Parathyroid adenoma (tissue), 2 donors: Measurements from ENCODE around the gene ITGB5.

Source experiments
- H2AFZ ChIP-seq: fragments of 300-600 bp; sonication (generic); one replicate; pipeline ENCODE4 v1.7.0; 2017; ENCODE audit warnings: antibody characterized with exemption, mild to moderate bottlenecking
- H3K27ac ChIP-seq: fragments of 300-600 bp; sonication (generic); one replicate; pipeline ENCODE4 v1.7.0; 2017
- H3K27me3 ChIP-seq: fragments of 300-600 bp; sonication (generic); one replicate; pipeline ENCODE4 v1.7.0; 2017; ENCODE audit warnings: low read length; ENCODE audit not compliant: control insufficient read depth, insufficient read depth
- H3K36me3 ChIP-seq: fragments of 300-600 bp; sonication (generic); one replicate; pipeline ENCODE4 v1.7.0; 2017; ENCODE audit warnings: low read length; ENCODE audit not compliant: control insufficient read depth, insufficient read depth
- H3K4me1 ChIP-seq: fragments of 300-600 bp; sonication (generic); one replicate; pipeline ENCODE4 v1.7.0; 2017; ENCODE audit warnings: control low read depth
- H3K4me2 ChIP-seq: fragments of 300-600 bp; sonication (generic); one replicate; pipeline ENCODE4 v1.7.0; 2017; ENCODE audit warnings: low read length
- H3K4me3 ChIP-seq: fragments of 300-600 bp; sonication (generic); one replicate; pipeline ENCODE4 v1.7.0; 2017; ENCODE audit warnings: low read depth, low read length
- H3K79me2 ChIP-seq: fragments of 300-600 bp; sonication (generic); one replicate; pipeline ENCODE4 v1.7.0; 2017; ENCODE audit warnings: control low read depth
- H3K9ac ChIP-seq: fragments of 300-600 bp; sonication (generic); one replicate; pipeline ENCODE4 v1.7.0; 2017; ENCODE audit warnings: mild to moderate bottlenecking
- H3K9me3 ChIP-seq: fragments of 300-600 bp; sonication (generic); one replicate; pipeline ENCODE4 v1.7.0; 2017; ENCODE audit warnings: low read length; ENCODE audit not compliant: control insufficient read depth
- CTCF ChIP-seq: fragments of 300-600 bp; sonication (generic); IDR thresholded peaks from one replicate; pipeline ENCODE4 v1.7.0; 2017; ENCODE audit warnings: antibody characterized with exemption, mild to moderate bottlenecking
- donor health status: primary hyperparathyroidism.

The ITGB5 gene

DNA sequence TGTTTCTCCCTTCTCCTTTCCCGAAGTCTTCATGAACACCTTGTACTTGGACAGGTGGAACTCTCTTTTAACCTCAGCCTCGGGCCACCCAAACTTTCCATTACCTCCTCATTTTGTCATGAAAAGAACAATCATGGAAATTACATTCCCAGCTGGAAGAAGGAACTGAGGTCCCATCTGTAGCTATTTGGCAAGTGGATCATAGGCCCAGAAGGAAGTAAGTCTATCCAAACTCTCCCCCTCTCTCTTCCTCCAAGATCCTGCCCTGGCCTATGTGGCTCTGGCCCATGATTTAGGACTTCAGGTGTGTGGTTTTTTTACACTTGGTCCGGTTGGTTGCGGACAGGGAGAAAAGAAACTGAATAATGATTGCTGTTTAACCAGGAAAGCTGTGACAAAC lies 44.1 kb downstream of the ITGB5 start:
- Histone ChIP-seq H3K9ac (no peak overlapping the region), H3K4me1 (peaks cover 2% of the 10 kb centered on the region), H3K36me3 (no peaks in the 10 kb centered on the region), H2AFZ (no peak overlapping the region), H3K4me2 (no peak overlapping the region), H3K4me3 (no peak overlapping the region), H3K79me2 (no peaks in the 10 kb centered on the region), H3K27me3 (no peaks in the 10 kb centered on the region), H3K9me3 (no peaks in the 10 kb centered on the region), H3K27ac (no peak overlapping the region)
- no peak for TF ChIP-seq CTCF

DNA sequence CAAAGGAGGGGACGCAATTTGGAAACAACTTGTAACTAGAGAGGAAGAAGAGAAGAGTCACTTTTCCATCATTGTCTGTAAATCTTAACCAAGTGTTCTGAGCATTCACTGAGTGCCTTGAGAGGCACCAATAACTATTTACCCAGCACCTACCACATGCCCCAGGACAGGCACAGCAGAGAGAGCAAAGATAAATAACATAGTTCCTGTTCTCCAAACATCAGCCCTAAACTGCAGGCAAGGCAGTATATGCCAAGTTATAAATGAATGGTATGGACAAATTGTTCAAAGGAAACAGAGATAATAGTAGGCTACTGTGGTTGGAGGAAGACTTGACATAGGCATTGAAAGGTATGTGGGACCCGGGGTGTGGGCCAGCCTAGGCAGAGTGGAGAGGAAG lies 45.6 kb downstream of the ITGB5 start:
- TF ChIP-seq CTCF: no peak
- Histone ChIP-seq H3K27ac (no peak overlapping the region), H2AFZ (no peak overlapping the region), H3K36me3 (no peaks in the 10 kb centered on the region), H3K9me3 (no peaks in the 10 kb centered on the region), H3K9ac (no peak overlapping the region), H3K27me3 (no peaks in the 10 kb centered on the region), H3K79me2 (no peaks in the 10 kb centered on the region), H3K4me3 (no peak overlapping the region), H3K4me1 (peaks cover 17% of the 10 kb centered on the region), H3K4me2 (no peak overlapping the region)

- Histone ChIP-seq H3K9ac (no peak overlapping the region), H3K27me3 (no peaks in the 10 kb centered on the region), H3K79me2 (no peaks in the 10 kb centered on the region), H3K4me2 (no peak overlapping the region), H3K4me1 (peaks cover 23% of the 10 kb centered on the region), H3K36me3 (no peaks in the 10 kb centered on the region), H3K27ac (no peak overlapping the region), H2AFZ (no peak overlapping the region), H3K4me3 (no peak overlapping the region), H3K9me3 (no peaks in the 10 kb centered on the region)
- no peak for TF ChIP-seq CTCF
Observed at GRCh38 chr3:124840331-124840730, 46.8 kb downstream of the ITGB5 start.

- no peaks in the 10 kb centered on the region for H3K79me2 ChIP-seq
- no peak overlapping the region for H3K9ac ChIP-seq
- no peak overlapping the region for H3K4me3 ChIP-seq
- peaks cover 28% of the 10 kb centered on the region for H3K4me1 ChIP-seq
- H3K36me3 ChIP-seq: no peaks in the 10 kb centered on the region
- no peak overlapping the region for H3K27ac ChIP-seq
- no peak overlapping the region for H3K4me2 ChIP-seq
- no peak for TF ChIP-seq CTCF
- no peaks in the 10 kb centered on the region for H3K27me3 ChIP-seq
- H2AFZ ChIP-seq: no peak overlapping the region
- no peaks in the 10 kb centered on the region for H3K9me3 ChIP-seq
Observed at GRCh38 chr3:124839896-124840295, 47.3 kb downstream of the ITGB5 start.

DNA sequence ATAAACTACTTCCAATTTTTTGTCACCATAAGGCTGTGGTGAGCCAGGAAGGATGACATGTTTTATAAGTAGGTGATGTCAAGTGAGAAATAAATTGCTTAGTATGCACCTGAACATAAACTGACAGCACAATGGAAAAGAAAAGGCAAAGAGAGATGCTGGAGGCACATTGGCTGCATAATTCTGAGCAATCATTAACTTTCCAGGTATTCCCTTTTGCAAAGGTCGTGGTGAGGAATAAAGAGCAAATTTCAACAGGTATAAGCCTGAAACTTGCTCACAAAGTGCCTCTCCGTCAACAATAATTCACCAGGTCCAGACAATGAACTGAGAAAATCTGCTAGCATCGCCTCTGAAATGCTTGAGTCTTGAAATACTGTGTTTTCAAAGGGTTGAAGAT lies 48.2 kb downstream of the ITGB5 start:
- Histone ChIP-seq H2AFZ (no peak overlapping the region), H3K9ac (no peak overlapping the region), H3K27ac (no peak overlapping the region), H3K27me3 (no peaks in the 10 kb centered on the region), H3K4me3 (no peak overlapping the region), H3K4me2 (no peak overlapping the region), H3K79me2 (no peaks in the 10 kb centered on the region), H3K36me3 (no peaks in the 10 kb centered on the region), H3K9me3 (no peaks in the 10 kb centered on the region), H3K4me1 (peaks cover 31% of the 10 kb centered on the region)
- no peak for TF ChIP-seq CTCF
